ENCODE measurements around the gene DPP7.

DPP7 gene

GRCh38 chr9:137086531-137087408 is 27.8 kb downstream of the DPP7 start, which contains the start of gene MAN1B1:
MAN1B1 (plus strand) TSS chr9:137086985; CDS start chr9:137087000, 15 bp downstream.
- FAIRE-seq = no peak

DNA sequence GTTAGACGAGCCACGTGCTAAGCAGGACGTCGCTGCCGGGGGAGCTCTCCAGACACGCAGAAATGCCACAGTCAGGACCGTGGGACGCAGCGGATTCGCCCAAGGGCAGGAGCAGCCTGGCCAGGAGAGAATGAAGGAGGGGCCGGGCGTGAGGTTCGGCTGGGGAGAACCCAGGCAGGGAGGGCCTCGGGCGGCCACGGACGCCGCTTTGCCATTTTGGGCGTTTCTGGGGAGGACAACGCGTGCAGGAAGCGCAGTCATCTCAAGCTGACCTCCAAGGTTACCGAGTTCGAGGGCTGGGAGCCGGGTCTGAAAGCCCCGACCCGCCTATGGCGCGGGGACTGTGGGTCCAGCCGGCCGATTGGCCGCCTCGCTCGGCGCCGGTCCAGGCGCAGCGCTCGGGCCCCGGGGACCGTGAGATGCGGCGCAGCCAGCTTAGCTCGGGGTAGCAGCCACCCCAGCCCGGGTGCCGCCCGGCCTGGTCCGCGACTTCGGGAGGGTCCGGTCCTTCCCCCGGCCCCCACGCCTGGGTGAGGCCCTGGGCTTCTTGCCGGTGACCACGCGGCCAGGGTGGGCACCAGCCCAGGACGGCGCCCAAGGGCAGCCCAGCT is 28.5 kb downstream of the DPP7 start:
- no peak for FAIRE-seq

DNA sequence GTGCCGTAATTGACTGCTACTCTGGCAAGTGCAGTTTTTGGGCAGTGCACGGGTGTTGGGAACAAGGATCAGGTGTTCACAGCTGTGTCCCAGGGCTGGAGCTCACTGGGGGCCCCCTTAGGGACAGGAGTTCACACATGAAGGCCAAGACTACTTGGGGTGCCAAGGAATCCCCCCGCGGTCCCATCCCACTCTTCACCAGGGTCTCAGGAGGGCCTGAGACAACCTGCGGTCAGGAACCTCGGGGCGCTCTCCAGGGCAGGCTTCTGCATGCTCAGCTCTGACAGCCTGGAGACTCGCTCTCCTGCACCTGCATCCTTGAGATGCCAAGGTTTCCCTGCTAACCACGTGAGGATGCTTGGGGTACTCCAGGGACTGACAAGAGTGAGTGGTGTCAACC is 30.0 kb downstream of the DPP7 start:
- no peak for FAIRE-seq

- no peak for FAIRE-seq
These were observed 31.0 kb downstream of the DPP7 start for GRCh38 chr9:137083394-137084004.

GRCh38 chr9:137082925-137083290 is 31.6 kb downstream of the DPP7 start:
- FAIRE-seq = no peak

GRCh38 chr9:137082222-137082924 is 32.2 kb downstream of the DPP7 start:
- no peak for FAIRE-seq

DNA sequence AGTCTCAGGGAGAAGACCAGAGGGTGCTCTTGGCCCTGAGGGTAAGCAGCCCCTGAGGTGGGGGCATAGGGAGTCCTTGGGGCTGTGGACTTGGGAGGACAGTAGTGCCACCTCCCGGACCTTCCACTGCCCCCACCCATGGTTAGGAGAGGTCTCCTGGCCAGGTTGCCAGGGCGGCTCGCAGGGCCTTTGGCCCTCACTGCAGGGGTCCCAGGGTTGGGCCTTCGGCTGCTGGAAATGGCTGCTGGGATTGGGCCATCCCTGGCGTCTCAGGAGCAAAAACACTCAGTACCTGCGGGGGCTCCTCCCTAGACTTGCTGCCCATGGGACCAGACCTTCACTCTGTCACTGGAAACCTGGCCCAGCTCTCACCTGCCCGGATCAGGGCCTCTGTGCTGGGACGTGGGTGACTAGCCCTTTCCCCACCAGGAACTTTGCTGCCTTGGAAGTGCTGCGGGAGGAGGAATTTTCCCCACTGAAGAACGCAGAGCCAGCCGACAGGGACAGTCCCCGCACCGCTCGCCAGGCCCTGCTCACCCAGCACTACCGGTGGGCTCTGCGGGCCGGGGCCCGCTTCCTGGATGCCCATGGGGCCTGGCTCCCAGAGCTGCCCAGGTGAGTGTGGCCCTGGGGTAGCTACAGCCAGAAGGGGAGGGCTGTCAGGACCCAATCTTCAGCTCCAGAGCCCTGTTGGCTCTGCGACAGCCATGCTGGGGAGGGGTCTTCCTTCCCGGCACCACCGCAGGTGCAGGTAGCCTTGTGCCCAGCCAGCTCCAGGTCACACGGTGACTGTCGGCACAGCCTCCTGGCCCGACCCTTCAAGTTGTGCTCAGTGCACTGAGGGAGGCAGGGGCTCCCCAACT is 34.0 kb downstream of the DPP7 start:
- no peak for FAIRE-seq

- no peak for FAIRE-seq
These were observed 35.1 kb downstream of the DPP7 start for GRCh38 chr9:137079401-137079787.

- FAIRE-seq = no peak
These were observed 35.7 kb downstream of the DPP7 start for GRCh38 chr9:137078701-137079400.

DNA sequence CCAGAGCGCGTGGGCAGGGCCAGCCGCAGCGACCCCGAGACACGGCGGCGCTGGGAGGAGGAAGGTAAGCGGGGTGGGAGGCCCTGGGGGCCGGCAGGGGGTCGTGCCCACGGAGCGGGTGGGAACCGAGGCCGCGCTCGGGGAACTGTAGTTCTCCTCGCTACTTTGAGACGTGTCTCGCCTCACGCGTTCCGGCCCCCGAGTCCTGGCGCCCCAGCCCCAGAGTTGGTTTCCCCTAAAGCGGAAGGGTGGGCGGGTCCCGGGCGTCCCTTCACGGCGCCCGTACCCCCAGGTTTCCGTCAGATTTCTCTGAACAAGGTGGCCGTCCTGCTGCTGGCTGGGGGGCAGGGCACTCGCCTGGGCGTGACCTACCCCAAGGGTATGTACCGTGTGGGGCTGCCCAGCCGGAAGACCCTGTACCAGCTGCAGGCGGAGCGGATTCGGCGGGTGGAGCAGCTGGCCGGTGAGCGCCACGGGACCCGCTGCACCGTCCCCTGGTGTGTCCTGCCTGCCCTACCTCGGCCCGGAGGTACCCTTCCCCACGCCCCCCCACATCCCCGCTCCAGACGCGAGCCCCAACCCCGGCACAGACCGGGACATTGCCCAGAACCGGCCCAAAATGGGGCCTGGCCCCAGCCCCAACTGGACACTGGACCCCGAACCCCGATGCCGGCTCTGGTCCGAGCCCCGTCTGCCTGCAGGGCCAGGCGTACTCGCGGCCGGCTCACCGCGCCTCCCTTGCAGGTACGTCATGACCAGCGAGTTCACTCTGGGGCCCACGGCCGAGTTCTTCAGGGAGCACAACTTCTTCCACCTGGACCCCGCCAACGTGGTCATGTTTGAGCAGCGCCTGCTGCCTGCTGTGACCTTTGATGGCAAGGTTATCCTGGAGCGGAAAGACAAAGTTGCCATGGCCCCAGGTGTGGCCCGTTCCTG is 36.5 kb downstream of the DPP7 start:
- FAIRE-seq = no peak

- FAIRE-seq = no peak
These were observed 37.4 kb downstream of the DPP7 start, which contains the start of gene UAP1L1 for GRCh38 chr9:137077010-137077747. UAP1L1 (plus strand) TSS chr9:137077517; CDS start chr9:137077533, 16 bp downstream.

DNA sequence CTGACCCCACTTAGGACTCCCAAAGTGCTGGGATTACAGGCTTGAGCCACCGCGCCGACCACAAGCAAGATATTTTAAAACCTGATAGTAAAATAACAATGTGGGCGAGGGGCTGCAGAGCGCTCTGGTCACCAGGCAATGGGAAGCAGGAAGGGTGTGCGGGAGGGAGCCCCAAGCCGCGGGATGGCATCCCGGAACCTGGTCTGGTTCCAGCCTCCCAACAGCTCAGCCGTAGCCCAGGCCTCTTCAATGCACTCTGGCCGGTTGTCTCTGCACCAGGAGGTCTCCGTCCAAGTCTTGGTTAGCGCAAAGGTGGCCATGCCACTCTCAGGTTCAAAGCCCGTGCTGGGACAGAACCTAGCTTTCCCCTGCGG is 37.9 kb downstream of the DPP7 start:
- FAIRE-seq = no peak

- no peak for FAIRE-seq
These were observed 39.2 kb downstream of the DPP7 start for GRCh38 chr9:137075275-137075775.

GRCh38 chr9:137074657-137075274 is 39.8 kb downstream of the DPP7 start:
- FAIRE-seq = no peak

DNA sequence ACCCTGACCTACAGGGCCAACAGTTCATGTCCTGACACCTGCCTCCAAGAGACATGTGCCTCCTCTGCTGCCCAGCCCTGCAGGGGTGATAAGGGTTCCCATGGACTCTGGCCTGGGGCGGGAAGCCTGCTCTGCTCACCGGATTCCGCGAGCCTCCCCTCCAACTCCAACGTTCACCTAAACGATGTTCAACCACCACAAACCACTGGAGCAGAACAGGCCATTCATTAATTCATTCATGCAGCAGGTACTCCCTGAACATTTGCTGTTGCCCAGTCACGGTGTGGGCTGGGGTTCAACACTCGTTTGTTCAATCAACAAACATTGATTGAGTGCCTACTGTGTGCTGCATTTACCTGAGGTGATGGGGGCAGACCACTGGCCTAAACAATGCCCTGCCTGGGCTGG is 40.5 kb downstream of the DPP7 start:
- FAIRE-seq = no peak

GRCh38 chr9:137071282-137071681 is 43.3 kb downstream of the DPP7 start:
- no peak for FAIRE-seq

DNA sequence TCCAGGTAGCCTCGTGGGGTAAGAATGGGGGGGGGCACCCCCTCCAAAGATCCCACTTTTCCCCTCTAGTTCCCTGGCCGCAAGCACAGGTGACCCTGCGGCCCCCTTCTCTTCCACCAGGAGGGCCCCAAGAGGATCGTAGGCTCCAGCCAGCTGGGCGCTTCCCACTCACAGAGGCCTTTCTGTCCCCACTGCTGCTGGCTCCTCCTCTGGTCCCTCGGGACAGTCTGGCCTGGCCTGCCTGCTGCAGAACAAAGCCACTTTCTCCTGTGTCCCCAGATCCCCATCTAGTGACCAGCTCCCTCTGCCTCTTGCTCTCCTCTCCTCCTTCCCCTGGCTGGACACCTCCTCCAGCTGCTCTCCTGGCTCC is 43.6 kb downstream of the DPP7 start:
- no peak for FAIRE-seq

- FAIRE-seq = no peak
These were observed 44.2 kb downstream of the DPP7 start, which contains the start of gene SAPCD2 for GRCh38 chr9:137070201-137070905. SAPCD2 (minus strand) TSS chr9:137070557; CDS start chr9:137070460, 97 bp downstream.

All from colon (tissue), 2 donors.